Measurements from ENCODE around the gene DEDD2.

Gene DEDD2

DNA sequence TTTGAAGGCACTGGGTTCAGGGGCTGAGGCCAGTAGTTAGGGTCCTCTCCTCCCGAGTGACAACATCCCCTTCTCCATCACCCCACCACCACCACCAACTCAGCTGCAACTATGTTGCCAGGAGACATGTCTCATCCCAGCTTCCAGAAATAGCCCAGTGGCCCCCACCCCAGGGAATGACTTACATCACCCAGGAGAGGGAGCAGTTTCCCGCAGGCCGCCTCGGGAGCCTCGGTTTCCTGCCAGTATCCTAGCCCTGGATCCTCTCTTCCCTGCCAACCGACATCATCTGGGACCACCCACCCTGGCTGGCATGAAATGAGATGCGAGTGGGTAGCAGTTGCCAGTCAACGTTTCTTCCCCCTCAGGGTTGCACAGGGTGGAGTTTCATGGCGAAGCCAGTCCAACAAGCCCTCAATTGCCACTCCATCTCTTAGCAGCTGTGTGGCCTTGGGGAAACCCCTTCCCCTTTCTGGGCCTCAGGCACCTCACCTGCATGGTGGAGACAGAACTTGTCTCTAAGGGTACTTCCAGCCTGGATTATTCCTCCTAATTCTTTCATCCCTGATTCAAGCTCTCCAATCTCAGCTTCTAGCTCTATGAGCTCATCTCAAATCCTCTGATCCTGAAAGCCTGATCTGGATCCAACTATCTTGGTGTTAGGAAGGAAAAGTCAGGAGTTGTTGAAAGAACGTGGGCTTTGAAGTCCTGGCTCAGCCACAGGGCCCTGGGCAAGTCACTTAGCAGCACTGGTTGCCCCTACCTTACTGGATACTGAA, 28.9 kb upstream of the DEDD2 start:
- DNase-seq (ENCODE audit: low read depth, low spot score): peak; percentile 83
- in situ Hi-C loops (cut with HindIII; ENCODE audit: low sequenced_read_pairs): no loop called here
- no peak overlapping the region for H3K4me3 ChIP-seq (ENCODE audit: low read depth, low read length)
- TF ChIP-seq, protein P1, sequence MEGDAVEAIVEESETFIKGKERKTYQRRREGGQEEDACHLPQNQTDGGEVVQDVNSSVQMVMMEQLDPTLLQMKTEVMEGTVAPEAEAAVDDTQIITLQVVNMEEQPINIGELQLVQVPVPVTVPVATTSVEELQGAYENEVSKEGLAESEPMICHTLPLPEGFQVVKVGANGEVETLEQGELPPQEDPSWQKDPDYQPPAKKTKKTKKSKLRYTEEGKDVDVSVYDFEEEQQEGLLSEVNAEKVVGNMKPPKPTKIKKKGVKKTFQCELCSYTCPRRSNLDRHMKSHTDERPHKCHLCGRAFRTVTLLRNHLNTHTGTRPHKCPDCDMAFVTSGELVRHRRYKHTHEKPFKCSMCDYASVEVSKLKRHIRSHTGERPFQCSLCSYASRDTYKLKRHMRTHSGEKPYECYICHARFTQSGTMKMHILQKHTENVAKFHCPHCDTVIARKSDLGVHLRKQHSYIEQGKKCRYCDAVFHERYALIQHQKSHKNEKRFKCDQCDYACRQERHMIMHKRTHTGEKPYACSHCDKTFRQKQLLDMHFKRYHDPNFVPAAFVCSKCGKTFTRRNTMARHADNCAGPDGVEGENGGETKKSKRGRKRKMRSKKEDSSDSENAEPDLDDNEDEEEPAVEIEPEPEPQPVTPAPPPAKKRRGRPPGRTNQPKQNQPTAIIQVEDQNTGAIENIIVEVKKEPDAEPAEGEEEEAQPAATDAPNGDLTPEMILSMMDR (IDR thresholded peaks at IDR 0.05; ENCODE audit: low read depth, low read length): peak; percentile 81

DNA sequence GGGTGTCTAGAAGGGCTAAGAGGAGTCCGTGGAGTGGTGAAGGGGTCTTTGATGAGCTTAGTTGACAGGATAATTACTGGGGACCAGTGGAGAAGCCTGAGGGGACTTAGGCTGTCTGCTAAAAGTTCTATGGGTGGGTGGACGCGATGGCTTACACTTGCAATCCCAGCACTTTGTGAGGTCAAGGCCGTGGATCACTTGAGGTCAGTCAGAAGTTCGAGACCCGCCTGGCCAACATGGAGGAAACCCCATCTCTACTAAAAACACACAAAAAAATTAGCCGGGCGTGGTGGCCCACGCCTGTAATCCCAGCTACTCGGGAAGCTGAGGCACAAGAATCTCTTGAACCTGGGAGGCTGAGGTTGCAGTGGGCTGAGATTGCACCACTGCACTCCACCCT, 27.8 kb upstream of the DEDD2 start:
- in situ Hi-C loops (cut with HindIII; ENCODE audit: low sequenced_read_pairs): no loop called here
- DNase-seq (ENCODE audit: low read depth, low spot score): no peak
- TF ChIP-seq, protein P1 (IDR thresholded peaks at IDR 0.05; ENCODE audit: low read depth, low read length): no peak
- peak overlapping the region; percentile 76 for H3K4me3 ChIP-seq (ENCODE audit: low read depth, low read length)

DNA sequence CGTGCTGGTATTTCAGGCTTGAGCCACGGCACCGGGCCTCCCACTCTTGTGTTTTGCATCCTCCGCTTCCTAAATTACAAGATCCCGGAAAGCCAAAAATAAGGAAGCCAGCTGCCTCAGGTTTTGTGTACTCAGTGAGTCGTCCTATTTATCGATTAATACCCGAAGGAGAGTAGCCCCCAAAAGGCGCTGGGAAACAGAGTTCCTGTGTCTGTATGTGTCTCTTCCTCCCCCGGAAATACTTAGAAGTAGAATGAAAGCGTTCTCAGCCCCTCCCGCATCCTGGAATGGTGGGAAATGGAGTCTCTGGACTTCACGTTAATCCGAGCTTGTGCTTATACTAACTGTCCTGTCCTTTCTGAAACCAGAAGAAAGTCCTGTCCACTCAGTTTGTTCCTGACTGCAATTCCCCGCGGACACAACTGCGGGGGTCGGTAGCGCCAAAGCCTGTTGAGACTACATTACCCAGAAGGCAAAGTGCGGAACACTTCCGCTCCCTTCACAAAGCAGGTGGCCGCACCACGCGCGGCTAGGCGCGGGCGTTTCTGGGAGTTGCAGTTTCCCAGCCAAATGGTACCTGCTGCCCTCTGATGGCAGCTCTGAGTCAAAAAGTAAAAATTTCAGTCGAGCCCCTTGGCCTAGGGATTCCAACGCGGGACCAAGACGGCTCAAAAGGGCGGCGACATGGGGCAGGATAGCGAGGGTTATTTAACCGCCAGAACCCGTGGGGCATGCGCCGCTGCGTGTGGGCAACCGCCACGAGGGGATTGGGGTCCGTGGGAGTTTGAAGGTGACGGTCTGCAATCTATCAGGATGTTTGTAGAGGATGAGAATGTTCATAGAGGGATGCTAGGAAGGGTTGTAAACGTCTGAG, 27.1 kb upstream of the DEDD2 start:
- TF ChIP-seq, protein P1 (IDR thresholded peaks at IDR 0.05; ENCODE audit: low read depth, low read length): peak; percentile 70
- peak; percentile 95 for DNase-seq (ENCODE audit: low read depth, low spot score)
- in situ Hi-C loops (cut with HindIII; ENCODE audit: low sequenced_read_pairs): no loop called here
- peak overlapping the region; percentile 76 for H3K4me3 ChIP-seq (ENCODE audit: low read depth, low read length)

DNA sequence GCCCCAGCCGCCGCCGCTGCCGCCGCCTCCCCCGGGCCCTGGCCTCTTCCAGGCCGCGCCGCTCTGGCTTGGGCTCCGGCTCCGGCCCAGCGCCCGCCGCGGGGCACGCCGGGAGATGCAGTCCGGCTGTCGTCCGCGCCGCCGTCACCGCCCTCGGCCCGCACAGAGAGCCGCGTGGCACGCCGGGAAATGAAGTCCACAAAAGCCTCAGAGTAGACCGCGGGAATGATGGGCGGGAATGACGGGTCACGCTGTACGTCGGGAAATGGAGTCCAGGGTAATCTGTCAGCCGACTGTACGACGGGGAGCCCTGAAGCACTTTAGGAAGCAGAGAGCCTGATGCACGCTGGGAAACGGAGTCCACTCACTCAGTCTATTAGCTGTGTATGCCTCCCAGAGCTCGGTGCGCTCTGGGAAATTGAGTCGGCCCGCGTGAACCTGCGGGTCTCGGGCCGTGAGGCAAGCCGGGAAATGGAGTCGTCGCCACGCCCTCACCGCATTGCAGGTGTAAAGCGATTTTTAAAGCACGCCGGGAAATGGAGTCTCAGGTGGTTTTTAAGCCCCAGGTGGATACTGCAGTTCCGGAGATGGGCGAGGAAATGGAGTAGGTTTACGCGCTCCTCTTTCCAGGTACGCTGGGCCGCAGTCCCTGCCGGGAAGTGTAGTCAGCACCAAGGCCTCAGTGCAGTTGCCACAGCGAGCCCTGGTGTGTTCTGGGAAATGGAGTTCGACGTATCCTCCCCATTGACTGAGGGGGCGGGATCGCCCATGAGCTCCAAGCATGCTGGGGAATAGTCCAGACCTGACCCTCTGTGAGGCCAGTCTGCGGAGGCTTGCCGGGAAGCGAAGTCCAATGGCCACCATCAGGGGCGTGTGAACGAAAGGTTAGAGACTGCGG, 25.3 kb upstream of the DEDD2 start, which contains the start of gene GSK3A:
TSS of gene GSK3A (minus strand) at position 91 of the 898 bp plus-strand sequence. CDS start 137 bp downstream, outside the sequence.
- TF ChIP-seq, protein P1 (IDR thresholded peaks at IDR 0.05; ENCODE audit: low read depth, low read length): no peak
- peak; percentile 100 for DNase-seq (ENCODE audit: low read depth, low spot score)
- in situ Hi-C loops (cut with HindIII; ENCODE audit: low sequenced_read_pairs): no loop called here
- peak within 1 kb of the TSS; percentile 90 for H3K4me3 ChIP-seq (ENCODE audit: low read depth, low read length)

DNA sequence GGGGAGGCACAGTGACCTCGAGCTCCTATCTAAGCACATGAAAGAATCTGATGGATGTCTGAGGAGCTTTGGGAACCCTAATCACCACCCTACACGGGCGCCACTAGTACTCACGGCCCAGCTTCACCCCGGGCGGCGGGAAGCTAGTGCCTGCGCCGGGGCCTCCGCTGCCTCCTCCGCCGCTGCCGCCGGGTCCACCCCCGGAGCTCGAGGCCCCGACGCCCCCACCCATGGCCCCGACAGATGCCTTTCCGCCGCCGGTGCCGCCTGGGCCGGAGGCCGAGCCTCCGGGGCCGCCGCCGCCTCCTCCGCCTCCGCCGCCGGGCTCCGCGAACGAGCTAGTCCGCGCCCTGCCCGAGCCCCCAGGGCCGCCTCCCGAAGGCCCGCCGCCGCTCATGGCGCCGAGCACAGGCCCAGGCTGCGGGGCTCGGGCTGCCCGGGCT, 24.6 kb upstream of the DEDD2 start:
- H3K4me3 ChIP-seq (ENCODE audit: low read depth, low read length): peak overlapping the region; percentile 90
- in situ Hi-C loops (cut with HindIII; ENCODE audit: low sequenced_read_pairs): no loop called here
- TF ChIP-seq, protein P1 (IDR thresholded peaks at IDR 0.05; ENCODE audit: low read depth, low read length): no peak
- no peak for DNase-seq (ENCODE audit: low read depth, low spot score)

DNA sequence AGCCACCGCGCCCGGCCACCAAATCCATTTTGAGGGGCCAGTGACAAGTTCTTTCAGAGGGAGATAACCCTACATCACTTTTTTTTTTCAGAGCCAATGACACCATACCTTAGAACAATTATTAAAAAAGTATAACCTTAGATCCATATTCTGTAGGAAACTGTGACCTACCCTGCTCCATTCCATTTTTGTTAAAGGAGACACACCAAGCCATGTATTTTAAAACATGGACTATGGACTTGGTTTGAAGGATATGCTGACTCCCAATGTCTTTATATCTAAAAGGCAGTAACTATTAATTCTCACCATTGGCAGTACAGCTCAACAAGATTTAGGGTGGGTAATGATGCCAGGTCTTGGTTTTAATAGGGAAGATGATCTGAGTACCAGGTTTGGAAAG, 23.8 kb upstream of the DEDD2 start:
- DNase-seq (ENCODE audit: low read depth, low spot score): no peak
- TF ChIP-seq, protein P1 (IDR thresholded peaks at IDR 0.05; ENCODE audit: low read depth, low read length): no peak

More for the DNA sequence above, 23.8 kb upstream of the DEDD2 start:
- in situ Hi-C loops (cut with HindIII; ENCODE audit: low sequenced_read_pairs): no loop called here
- H3K4me3 ChIP-seq (ENCODE audit: low read depth, low read length): peak overlapping the region; percentile 90
